OCI-LY1 (cell line): Measurements from ENCODE around the gene DCAF15.

Experiments
- H2AFZ ChIP-seq: fragments of 200-600 bp; sonication (generic), shearing (Covaris generic); 2 replicates; pipeline ENCODE4 v1.6.0; 2014; ENCODE audit warnings: antibody characterized with exemption, mild to moderate bottlenecking, low read length
- H3F3A ChIP-seq: fragments of 200-600 bp; sonication (generic), shearing (Covaris generic); 2 replicates; pipeline ENCODE4 v1.6.0; 2014; ENCODE audit warnings: mild to moderate bottlenecking, antibody characterized with exemption, low read length, moderate library complexity; ENCODE audit not compliant: insufficient read depth
- H3K27ac ChIP-seq: fragments of 200-600 bp; sonication (generic); 2 replicates; pipeline ENCODE4 v1.5.1; 2014; ENCODE audit warnings: low read length, mixed run types, mild to moderate bottlenecking, low read depth; ENCODE audit not compliant: poor library complexity, severe bottlenecking
- H3K27me3 ChIP-seq: fragments of 200-600 bp; sonication (generic); 2 replicates; pipeline ENCODE4 v1.6.0; 2014; ENCODE audit warnings: antibody characterized with exemption, mild to moderate bottlenecking, low read length, moderate library complexity; ENCODE audit not compliant: insufficient read depth
- H3K36me3 ChIP-seq: fragments of 200-600 bp; sonication (generic); 2 replicates; pipeline ENCODE4 v1.6.1; 2014; ENCODE audit warnings: mild to moderate bottlenecking, antibody characterized with exemption, low read length, moderate library complexity, mixed read lengths; ENCODE audit not compliant: insufficient read depth
- H3K4me1 ChIP-seq: fragments of 200-600 bp; sonication (generic); 2 replicates; pipeline ENCODE4 v1.5.1; 2014; ENCODE audit warnings: mild to moderate bottlenecking, low read length, moderate library complexity; ENCODE audit not compliant: insufficient read depth, severe bottlenecking
- H3K4me2 ChIP-seq: fragments of 200-600 bp; sonication (generic), shearing (Covaris generic); 2 replicates; pipeline ENCODE4 v1.6.1; 2014; ENCODE audit warnings: low read length
- H3K4me3 ChIP-seq: fragments of 200-600 bp; sonication (generic); 2 replicates; pipeline ENCODE4 v1.5.1; 2014; ENCODE audit warnings: low read length, low read depth, mild to moderate bottlenecking, mixed read lengths; ENCODE audit not compliant: poor library complexity, severe bottlenecking
- H3K79me2 ChIP-seq: fragments of 200-600 bp; shearing (Covaris generic); 2 replicates; pipeline ENCODE4 v1.6.1; 2016; ENCODE audit warnings: mixed run types, low read length, mixed read lengths; ENCODE audit not compliant: insufficient read depth
- H3K9ac ChIP-seq: fragments of 200-600 bp; sonication (generic), shearing (Covaris generic); 2 replicates; pipeline ENCODE4 v1.6.1; 2014; ENCODE audit warnings: mild to moderate bottlenecking, low read length, mixed read lengths
- H3K9me2 ChIP-seq: fragments of 200-600 bp; sonication (generic), shearing (Covaris generic); 2 replicates; pipeline ENCODE4 v1.6.1; 2014; ENCODE audit warnings: low read depth, mild to moderate bottlenecking, low read length, mixed read lengths
- H3K9me3 ChIP-seq: fragments of 200-600 bp; shearing (Covaris generic); 2 replicates; pipeline ENCODE4 v1.6.1; 2014; ENCODE audit warnings: low read length, mixed read lengths
- H4K20me1 ChIP-seq: fragments of 200-600 bp; sonication (generic), shearing (Covaris generic); 2 replicates; pipeline ENCODE4 v1.6.0; 2016; ENCODE audit warnings: mild to moderate bottlenecking, low read length; ENCODE audit not compliant: insufficient read depth
- EZH2 ChIP-seq: fragments of 200-600 bp; sonication (generic), shearing (Covaris generic); IDR thresholded peaks from 2 replicates; pipeline ENCODE4 v1.8.0; 2017; ENCODE audit warnings: borderline replicate concordance, mixed run types, mild to moderate bottlenecking, antibody characterized with exemption, low read length, moderate library complexity, mixed read lengths
- TF ChIP-seq, protein P1 (sequence below): fragments of 200-600 bp; sonication (generic), shearing (Covaris generic); IDR thresholded peaks from 2 replicates; pipeline ENCODE4 v1.5.1; 2017; ENCODE audit warnings: mild to moderate bottlenecking, antibody characterized with exemption, low read length, moderate library complexity, mixed read lengths

DCAF15 gene

DNA sequence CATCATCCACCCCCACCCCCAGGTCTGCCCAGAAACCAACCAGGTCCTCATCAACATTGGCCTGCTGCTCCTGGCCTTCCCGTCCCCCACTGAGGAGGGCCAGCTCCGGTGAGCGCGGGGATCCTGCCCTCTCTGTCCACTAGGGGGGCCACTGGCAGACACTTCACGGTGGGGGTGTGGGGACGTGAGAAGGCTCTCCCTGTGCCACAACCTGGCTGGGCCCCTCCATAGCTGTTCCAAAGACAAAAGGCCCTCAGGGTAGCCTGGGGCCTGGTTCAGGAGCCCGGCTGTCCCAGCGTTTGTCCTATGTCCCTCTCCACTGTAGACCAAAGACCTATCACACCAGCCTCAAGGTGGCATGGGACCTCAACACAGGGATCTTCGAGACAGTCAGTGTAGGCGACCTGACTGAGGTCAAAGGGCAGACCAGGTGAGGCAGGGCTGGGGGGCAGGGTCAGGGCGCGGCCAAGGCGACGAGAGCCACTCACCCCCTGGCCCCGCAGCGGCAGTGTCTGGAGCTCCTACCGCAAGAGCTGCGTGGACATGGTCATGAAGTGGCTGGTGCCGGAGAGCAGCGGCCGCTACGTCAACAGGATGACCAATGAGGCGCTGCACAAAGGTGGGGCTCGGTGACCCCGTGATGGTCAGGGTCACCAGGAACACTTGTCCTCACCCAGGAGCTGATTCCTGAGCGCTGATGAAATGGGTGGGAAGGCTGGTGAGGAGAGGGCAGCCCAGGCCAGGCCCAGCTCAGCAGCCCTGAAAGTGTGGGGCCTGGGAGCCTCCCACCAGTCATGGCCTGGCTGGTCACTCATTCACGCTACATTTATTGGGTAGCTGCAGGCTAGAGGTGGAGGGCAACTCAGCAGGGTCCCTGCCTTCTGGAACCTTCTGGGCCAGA lies 7.9 kb downstream of the DCAF15 start:
- peaks cover 62% of the 10 kb centered on the region for H3K36me3 ChIP-seq
- no peaks in the 10 kb centered on the region for H3K79me2 ChIP-seq
- no peak overlapping the region for H3K4me2 ChIP-seq
- H3F3A ChIP-seq, result no peaks in the 10 kb centered on the region
- no peak overlapping the region for H3K4me3 ChIP-seq
- TF ChIP-seq, protein P1, sequence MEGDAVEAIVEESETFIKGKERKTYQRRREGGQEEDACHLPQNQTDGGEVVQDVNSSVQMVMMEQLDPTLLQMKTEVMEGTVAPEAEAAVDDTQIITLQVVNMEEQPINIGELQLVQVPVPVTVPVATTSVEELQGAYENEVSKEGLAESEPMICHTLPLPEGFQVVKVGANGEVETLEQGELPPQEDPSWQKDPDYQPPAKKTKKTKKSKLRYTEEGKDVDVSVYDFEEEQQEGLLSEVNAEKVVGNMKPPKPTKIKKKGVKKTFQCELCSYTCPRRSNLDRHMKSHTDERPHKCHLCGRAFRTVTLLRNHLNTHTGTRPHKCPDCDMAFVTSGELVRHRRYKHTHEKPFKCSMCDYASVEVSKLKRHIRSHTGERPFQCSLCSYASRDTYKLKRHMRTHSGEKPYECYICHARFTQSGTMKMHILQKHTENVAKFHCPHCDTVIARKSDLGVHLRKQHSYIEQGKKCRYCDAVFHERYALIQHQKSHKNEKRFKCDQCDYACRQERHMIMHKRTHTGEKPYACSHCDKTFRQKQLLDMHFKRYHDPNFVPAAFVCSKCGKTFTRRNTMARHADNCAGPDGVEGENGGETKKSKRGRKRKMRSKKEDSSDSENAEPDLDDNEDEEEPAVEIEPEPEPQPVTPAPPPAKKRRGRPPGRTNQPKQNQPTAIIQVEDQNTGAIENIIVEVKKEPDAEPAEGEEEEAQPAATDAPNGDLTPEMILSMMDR, result no peak
- TF ChIP-seq EZH2, result no peak
- H3K9me3 ChIP-seq, result no peaks in the 10 kb centered on the region
- H2AFZ ChIP-seq, result no peak overlapping the region
- peaks cover 4% of the 10 kb centered on the region for H3K4me1 ChIP-seq
- no peaks in the 10 kb centered on the region for H4K20me1 ChIP-seq
- no peak overlapping the region for H3K9ac ChIP-seq
- no peaks in the 10 kb centered on the region for H3K9me2 ChIP-seq
- no peaks in the 10 kb centered on the region for H3K27me3 ChIP-seq
- H3K27ac ChIP-seq, result no peak overlapping the region

GRCh38 chr19:13960863-13961784 lies 8.8 kb downstream of the DCAF15 start:
- no peaks in the 10 kb centered on the region for H3F3A ChIP-seq
- no peak overlapping the region for H3K4me2 ChIP-seq
- H3K9me3 ChIP-seq, result no peaks in the 10 kb centered on the region
- no peaks in the 10 kb centered on the region for H3K27me3 ChIP-seq
- no peak overlapping the region for H3K4me3 ChIP-seq
- H3K9me2 ChIP-seq, result no peaks in the 10 kb centered on the region
- no peaks in the 10 kb centered on the region for H3K79me2 ChIP-seq
- no peak overlapping the region for H2AFZ ChIP-seq
- TF ChIP-seq, protein P1, result no peak
- no peak for TF ChIP-seq EZH2
- H3K9ac ChIP-seq, result no peak overlapping the region
- H3K36me3 ChIP-seq, result peaks cover 53% of the 10 kb centered on the region
- no peak overlapping the region for H3K27ac ChIP-seq
- H4K20me1 ChIP-seq, result no peaks in the 10 kb centered on the region
- H3K4me1 ChIP-seq, result peaks cover 4% of the 10 kb centered on the region

- H3K4me2 ChIP-seq, result no peak overlapping the region
- no peak overlapping the region for H3K4me3 ChIP-seq
- no peak overlapping the region for H2AFZ ChIP-seq
- peaks cover 44% of the 10 kb centered on the region for H3K36me3 ChIP-seq
- no peaks in the 10 kb centered on the region for H3K9me3 ChIP-seq
- peaks cover 4% of the 10 kb centered on the region for H3K4me1 ChIP-seq
- no peak overlapping the region for H3K27ac ChIP-seq
- no peaks in the 10 kb centered on the region for H3K9me2 ChIP-seq
- no peaks in the 10 kb centered on the region for H3F3A ChIP-seq
- TF ChIP-seq, protein P1, result no peak
- TF ChIP-seq EZH2, result no peak
- H3K9ac ChIP-seq, result no peak overlapping the region
- no peaks in the 10 kb centered on the region for H3K27me3 ChIP-seq
- H3K79me2 ChIP-seq, result no peaks in the 10 kb centered on the region
- no peaks in the 10 kb centered on the region for H4K20me1 ChIP-seq
These were observed 9.8 kb downstream of the DCAF15 start for GRCh38 chr19:13961826-13962698.
